GM19395 (cell line): ENCODE measurements around the gene GAREM1.
"Not testable (repeated sequence)": the region's sequence is repeated elsewhere in the genome, so short reads cannot be mapped to it uniquely, and the experiment has no call there.

Experiments used
- ATAC-seq: cut with Tn5 transposase; IDR thresholded peaks from one replicate; pipeline ENCODE4 v1.9.1; 2021; ENCODE audit warnings: mild to moderate bottlenecking, moderate library complexity; ENCODE audit not compliant: unreplicated experiment

GAREM1 gene

GRCh38 chr18:32295604-32296003, 175.1 kb downstream of the GAREM1 start:
- no peak for ATAC-seq

- no peak for ATAC-seq
Measured at GRCh38 chr18:32293107-32293506, 177.6 kb downstream of the GAREM1 start.

- not testable (repeated sequence) for ATAC-seq
Measured at GRCh38 chr18:32291623-32292022, 179.1 kb downstream of the GAREM1 start.

GRCh38 chr18:32290810-32291209, 179.9 kb downstream of the GAREM1 start:
- no peak for ATAC-seq

GRCh38 chr18:32289483-32290075, 181.1 kb downstream of the GAREM1 start:
- ATAC-seq, result peak; percentile 95

- no peak for ATAC-seq
Measured at GRCh38 chr18:32287873-32288272, 182.8 kb downstream of the GAREM1 start.

GRCh38 chr18:32287249-32287648, 183.4 kb downstream of the GAREM1 start:
- ATAC-seq, result no peak

GRCh38 chr18:32286749-32287148, 183.9 kb downstream of the GAREM1 start:
- ATAC-seq, result no peak

GRCh38 chr18:32284284-32284683, 186.4 kb downstream of the GAREM1 start:
- no peak for ATAC-seq

- ATAC-seq, result no peak
Measured at GRCh38 chr18:32280911-32281310, 189.8 kb downstream of the GAREM1 start.

- no peak for ATAC-seq
Measured at GRCh38 chr18:32280188-32280783, 190.4 kb downstream of the GAREM1 start.

GRCh38 chr18:32278177-32278799, 192.4 kb downstream of the GAREM1 start:
- no peak for ATAC-seq

- ATAC-seq, result no peak
Measured at GRCh38 chr18:32277549-32277948, 193.1 kb downstream of the GAREM1 start.

GRCh38 chr18:32276906-32277305, 193.8 kb downstream of the GAREM1 start:
- no peak for ATAC-seq

- no peak for ATAC-seq
Measured at GRCh38 chr18:32276256-32276655, 194.4 kb downstream of the GAREM1 start.

GRCh38 chr18:32275221-32275620, 195.5 kb downstream of the GAREM1 start:
- ATAC-seq, result no peak

- no peak for ATAC-seq
Measured at GRCh38 chr18:32274307-32274706, 196.4 kb downstream of the GAREM1 start.

GRCh38 chr18:32271672-32272208, 198.9 kb downstream of the GAREM1 start:
- peak; percentile 89 for ATAC-seq

GRCh38 chr18:32270341-32270740, 200.3 kb downstream of the GAREM1 start:
- ATAC-seq, result no peak

- no peak for ATAC-seq
Measured at GRCh38 chr18:32267463-32267862, 203.2 kb downstream of the GAREM1 start.

- ATAC-seq, result no peak
Measured at GRCh38 chr18:32264401-32264800, 206.3 kb downstream of the GAREM1 start.

GRCh38 chr18:32262092-32262491, 208.6 kb downstream of the GAREM1 start:
- ATAC-seq, result no peak
